Upper lobe of left lung (tissue), 6 donors: Measurements from ENCODE around the gene HAO2. TPM values are rescaled to one million over a fixed set of nuclear protein-coding genes. Genes with fewer than 3 reads are reported as not detected.

Experiments
- ATAC-seq, 2 donors: fragments of 200-7000 bp; cut with Tn5 transposase; one replicate each; pipeline ENCODE4 v1.9.1; 2022; ENCODE audit warnings: mild to moderate bottlenecking in 2 of 2, moderate library complexity in 2 of 2; ENCODE audit not compliant: low FRiP score in 2 of 2
- DNase-seq, 2 donors: peaks; one replicate each; pipeline ENCODE4 v3.0.0-alpha.2; 2019 to 2020
- H3K27ac ChIP-seq, 4 donors: fragments of 200-600 bp; sonication (generic); one replicate each; pipeline ENCODE4 v1.5.1; 2016 to 2019
- H3K27me3 ChIP-seq, 4 donors: fragments of 200-600 bp; sonication (generic); one replicate each; pipeline ENCODE4 v1.5.1; 2017 to 2019
- H3K36me3 ChIP-seq, 4 donors: fragments of 200-600 bp; sonication (generic); one replicate each; pipeline ENCODE4 v1.5.1; 2016 to 2019
- H3K4me1 ChIP-seq, 4 donors: fragments of 200-600 bp; sonication (generic); one replicate each; pipeline ENCODE4 v1.5.1; 2018 to 2019
- H3K4me3 ChIP-seq, 4 donors: fragments of 200-600 bp; sonication (generic); one replicate each; pipeline ENCODE4 v1.5.1; 2017 to 2019; ENCODE audit warnings: mild to moderate bottlenecking in 2 of 4, moderate library complexity in 1 of 4
- H3K9me3 ChIP-seq, 4 donors: fragments of 200-600 bp; sonication (generic); one replicate each; pipeline ENCODE4 v1.5.1; 2018 to 2019
- EP300 ChIP-seq, 4 donors: sonication (generic); formaldehyde crosslinking; IDR thresholded peaks; one replicate each; pipeline ENCODE4 v1.5.1; 2017; ENCODE audit warnings: antibody characterized with exemption in 4 of 4, control low read depth in 2 of 4
- POLR2A ChIP-seq, 4 donors: fragments of 450-650 bp; IDR thresholded peaks; one replicate each; pipeline ENCODE4 v1.5.1; 2016 to 2017; ENCODE audit warnings: antibody characterized with exemption in 4 of 4, mild to moderate bottlenecking in 2 of 4
- POLR2AphosphoS5 ChIP-seq, 2 donors: sonication (generic); formaldehyde crosslinking; IDR thresholded peaks; one replicate each; pipeline ENCODE4 v1.5.1; 2017; ENCODE audit warnings: antibody characterized with exemption in 2 of 2
- whole genome bisulfite sequencing, 2 donors: methylation state at CpG; one replicate each; pipeline ENCODE4 v1.1.5; 2017 to 2018; 5-methylcytosine and 5-hydroxymethylcytosine counted together
- total RNA-seq, 6 donors: library from RNA; depleted of rRNA in 4 of 6; stranded (reverse); fragments of >200 nt in 4 of 6; gene quantifications; one replicate each; pipeline versions ENCODE4 v1.1.0 to v1.2.1, GENCODE V29; 2016 to 2021
- TF ChIP-seq, protein P1 (sequence below), 6 experiments: fragments of 450-650 bp in 4 of 6; fragments of 200-600 bp in 2 of 6; sonication (generic) in 2 of 6; IDR thresholded peaks; one replicate each; pipeline ENCODE4 v1.5.1; 2016 to 2019; ENCODE audit warnings: antibody characterized with exemption in 6 of 6
- donor health status: DM: no; HTN: no; CAD: no; lungs with moderate emphysema.
- donor health status: DM: no; HTN: yes; CAD: no; lungs with severe emphysema.

The HAO2 gene
- total RNA-seq, 6 donors from 2014 or later = 0.30 to 1.0 TPM; not detected in 4

- ATAC-seq = no peak
- Histone ChIP-seq H3K9me3 (no peaks in the 10 kb centered on the region), H3K27ac (no peak overlapping the region), H3K4me1 (no peaks in the 10 kb centered on the region), H3K36me3 (no peaks in the 10 kb centered on the region), H3K27me3 (no peaks in the 10 kb centered on the region), H3K4me3 (no peak overlapping the region)
- WGBS, 2 donors = 77 to 89% methylated on average over 2 of the region's 2 CpGs
- DNase-seq = no peak
- TF ChIP-seq, protein P1, sequence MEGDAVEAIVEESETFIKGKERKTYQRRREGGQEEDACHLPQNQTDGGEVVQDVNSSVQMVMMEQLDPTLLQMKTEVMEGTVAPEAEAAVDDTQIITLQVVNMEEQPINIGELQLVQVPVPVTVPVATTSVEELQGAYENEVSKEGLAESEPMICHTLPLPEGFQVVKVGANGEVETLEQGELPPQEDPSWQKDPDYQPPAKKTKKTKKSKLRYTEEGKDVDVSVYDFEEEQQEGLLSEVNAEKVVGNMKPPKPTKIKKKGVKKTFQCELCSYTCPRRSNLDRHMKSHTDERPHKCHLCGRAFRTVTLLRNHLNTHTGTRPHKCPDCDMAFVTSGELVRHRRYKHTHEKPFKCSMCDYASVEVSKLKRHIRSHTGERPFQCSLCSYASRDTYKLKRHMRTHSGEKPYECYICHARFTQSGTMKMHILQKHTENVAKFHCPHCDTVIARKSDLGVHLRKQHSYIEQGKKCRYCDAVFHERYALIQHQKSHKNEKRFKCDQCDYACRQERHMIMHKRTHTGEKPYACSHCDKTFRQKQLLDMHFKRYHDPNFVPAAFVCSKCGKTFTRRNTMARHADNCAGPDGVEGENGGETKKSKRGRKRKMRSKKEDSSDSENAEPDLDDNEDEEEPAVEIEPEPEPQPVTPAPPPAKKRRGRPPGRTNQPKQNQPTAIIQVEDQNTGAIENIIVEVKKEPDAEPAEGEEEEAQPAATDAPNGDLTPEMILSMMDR (IDR thresholded peaks at IDR 0.05) = no peak
- TF ChIP-seq EP300 (IDR thresholded peaks at IDR 0.05) = no peak
- no peak for TF ChIP-seq POLR2A (IDR thresholded peaks at IDR 0.05)
- TF ChIP-seq POLR2AphosphoS5 (IDR thresholded peaks at IDR 0.05) = no peak
Measured at GRCh38 chr1:119430486-119430885, 61.9 kb downstream of the HAO2 start.

DNA sequence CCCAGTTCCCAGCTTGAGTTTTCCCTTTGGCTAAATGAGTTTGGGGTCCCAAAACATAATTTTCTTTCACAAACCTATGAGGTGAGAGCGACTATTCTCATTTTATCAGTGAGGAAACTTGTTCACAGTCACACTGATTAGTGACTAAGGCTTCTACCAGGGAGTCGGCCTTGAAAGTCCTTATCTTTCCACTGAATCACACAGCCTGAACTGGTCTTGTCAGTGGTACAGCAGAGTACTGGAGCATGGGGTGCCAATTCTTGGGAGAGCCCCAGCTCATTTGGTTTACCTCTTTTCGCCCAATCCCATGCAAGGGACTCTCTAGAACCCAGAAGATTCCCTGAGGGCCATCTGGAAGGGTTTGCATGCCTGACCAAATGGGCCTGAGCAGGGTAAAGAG, 63.3 kb downstream of the HAO2 start:
- Histone ChIP-seq H3K27ac (no peak overlapping the region), H3K9me3 (no peaks in the 10 kb centered on the region), H3K4me3 (no peak overlapping the region), H3K27me3 (no peaks in the 10 kb centered on the region), H3K36me3 (no peaks in the 10 kb centered on the region), H3K4me1 (no peaks in the 10 kb centered on the region)
- 73 to 84% methylated on average over 3 of the region's 3 CpGs for WGBS, 2 donors
- DNase-seq (no peak), ATAC-seq (no peak)
- TF ChIP-seq EP300 (IDR thresholded peaks at IDR 0.05) (no peak), POLR2A (IDR thresholded peaks at IDR 0.05) (no peak), POLR2AphosphoS5 (IDR thresholded peaks at IDR 0.05) (no peak)
- TF ChIP-seq, protein P1 (IDR thresholded peaks at IDR 0.05) = no peak

- Histone ChIP-seq H3K4me3 (no peak overlapping the region), H3K27ac (no peak overlapping the region), H3K27me3 (no peaks in the 10 kb centered on the region), H3K36me3 (no peaks in the 10 kb centered on the region), H3K4me1 (no peaks in the 10 kb centered on the region), H3K9me3 (no peaks in the 10 kb centered on the region)
- TF ChIP-seq, protein P1 (IDR thresholded peaks at IDR 0.05) = no peak
- 89% methylated on average over 3 of the region's 3 CpGs for WGBS, 2 donors
- ATAC-seq = no peak
- no peak for DNase-seq
Measured at GRCh38 chr1:119435052-119435451, 66.5 kb downstream of the HAO2 start.

GRCh38 chr1:119438761-119439160, 70.2 kb downstream of the HAO2 start:
- H3K36me3 ChIP-seq = no peaks in the 10 kb centered on the region
- H3K4me1 ChIP-seq = no peaks in the 10 kb centered on the region
- WGBS, 2 donors = 60 to 64% methylated on average over 2 of the region's 2 CpGs
- DNase-seq = no peak
- no peaks in the 10 kb centered on the region for H3K27me3 ChIP-seq
- no peak overlapping the region for H3K27ac ChIP-seq
- TF ChIP-seq, protein P1 (IDR thresholded peaks at IDR 0.05) = no peak
- TF ChIP-seq EP300 (IDR thresholded peaks at IDR 0.05) (no peak), POLR2A (IDR thresholded peaks at IDR 0.05) (no peak), POLR2AphosphoS5 (IDR thresholded peaks at IDR 0.05) (no peak)
- no peak overlapping the region for H3K4me3 ChIP-seq
- ATAC-seq = no peak
- no peaks in the 10 kb centered on the region for H3K9me3 ChIP-seq

DNA sequence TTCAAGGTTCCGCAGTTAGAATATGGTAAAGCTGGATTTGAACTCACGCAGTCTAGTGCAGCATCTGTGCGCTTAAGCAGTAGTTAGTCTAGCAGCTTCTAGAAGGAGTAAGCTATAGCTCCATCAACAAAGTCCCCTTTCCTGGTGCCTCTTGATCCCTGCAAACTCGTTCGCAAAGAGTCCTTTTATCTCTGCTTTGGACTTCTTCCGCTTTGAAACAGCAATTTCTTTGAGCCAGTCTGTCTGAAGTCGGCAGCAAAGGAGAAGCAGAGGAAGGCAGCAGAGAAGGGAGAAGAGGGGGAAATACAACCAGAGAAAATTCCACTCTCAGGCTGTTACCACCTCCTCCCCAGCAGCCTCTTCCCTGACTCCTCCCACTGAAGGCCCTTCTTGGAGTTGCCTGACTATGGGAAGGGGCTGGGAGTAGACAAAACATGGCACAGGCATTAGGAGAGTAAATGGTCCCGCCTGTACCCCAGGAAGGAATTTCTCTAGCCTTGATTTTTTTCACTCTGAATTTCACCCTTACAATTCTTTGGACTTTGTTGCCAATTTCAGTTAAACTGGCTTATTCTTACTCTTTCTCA, 72.2 kb downstream of the HAO2 start:
- DNase-seq (no peak), ATAC-seq (no peak)
- Histone ChIP-seq H3K4me3 (no peak overlapping the region), H3K36me3 (no peaks in the 10 kb centered on the region), H3K4me1 (no peaks in the 10 kb centered on the region), H3K9me3 (no peaks in the 10 kb centered on the region), H3K27ac (no peak overlapping the region), H3K27me3 (no peaks in the 10 kb centered on the region)
- 63 to 68% methylated on average over 8 of the region's 8 CpGs for WGBS, 2 donors
- TF ChIP-seq POLR2AphosphoS5 (IDR thresholded peaks at IDR 0.05) = no peak
- TF ChIP-seq EP300 (IDR thresholded peaks at IDR 0.05) = no peak
